NCI-H187 (cell line): ENCODE data around the gene TFDP2.
"Not testable (repeated sequence)": the region's sequence is repeated elsewhere in the genome, so short reads cannot be mapped to it uniquely, and the experiment has no call there.

Experiments
- DNase-seq, 2 experiments: peaks; one replicate each; lab custom pipeline; 2025; lab: John Stamatoyannopoulos, UW

Gene TFDP2

GRCh38 chr3:142019794-142020320 is 129.5 kb downstream of the TFDP2 start:
- no peak for DNase-seq

GRCh38 chr3:142013993-142014392 is 135.4 kb downstream of the TFDP2 start:
- DNase-seq: no peak

GRCh38 chr3:142013326-142013980 is 135.9 kb downstream of the TFDP2 start:
- no peak for DNase-seq

- DNase-seq: no peak
These were observed 140.3 kb downstream of the TFDP2 start for GRCh38 chr3:142009029-142009428.

GRCh38 chr3:142007710-142008399 is 141.5 kb downstream of the TFDP2 start:
- DNase-seq: no peak

GRCh38 chr3:142004957-142005356 is 144.4 kb downstream of the TFDP2 start:
- not testable (repeated sequence) for DNase-seq

GRCh38 chr3:142004025-142004424 is 145.3 kb downstream of the TFDP2 start:
- no peak for DNase-seq

GRCh38 chr3:142003291-142003690 is 146.1 kb downstream of the TFDP2 start:
- DNase-seq: no peak

- DNase-seq: no peak
These were observed 148.9 kb downstream of the TFDP2 start for GRCh38 chr3:142000325-142000870.

- no peak for DNase-seq
These were observed 150.6 kb downstream of the TFDP2 start for GRCh38 chr3:141998669-141999290.

- DNase-seq: no peak
These were observed 152.9 kb downstream of the TFDP2 start for GRCh38 chr3:141996437-141996836.

GRCh38 chr3:141994856-141995255 is 154.5 kb downstream of the TFDP2 start:
- DNase-seq: no peak

- no peak for DNase-seq
These were observed 156.8 kb downstream of the TFDP2 start for GRCh38 chr3:141992512-141992911.

- no peak for DNase-seq
These were observed 162.7 kb downstream of the TFDP2 start for GRCh38 chr3:141986548-141987107.

- no peak for DNase-seq
These were observed 168.3 kb downstream of the TFDP2 start for GRCh38 chr3:141981084-141981483.

GRCh38 chr3:141979050-141979671 is 170.2 kb downstream of the TFDP2 start:
- no peak for DNase-seq

- DNase-seq: not testable (repeated sequence)
These were observed 174.6 kb downstream of the TFDP2 start for GRCh38 chr3:141974777-141975176.

GRCh38 chr3:141972399-141972798 is 176.9 kb downstream of the TFDP2 start:
- no peak for DNase-seq

- DNase-seq: no peak
These were observed 177.8 kb downstream of the TFDP2 start for GRCh38 chr3:141971571-141971970.

- no peak for DNase-seq
These were observed 179.6 kb downstream of the TFDP2 start for GRCh38 chr3:141969711-141970110.

GRCh38 chr3:141965471-141965870 is 183.9 kb downstream of the TFDP2 start:
- no peak for DNase-seq

GRCh38 chr3:141963301-141963700 is 186.0 kb downstream of the TFDP2 start:
- no peak for DNase-seq
